H4 (cell line): ENCODE measurements around the gene JARID2. TPM values are rescaled to one million over a fixed set of nuclear protein-coding genes. Genes with fewer than 3 reads are reported as not detected.

Experiments used
- DNase-seq: peaks from one replicate; pipeline ENCODE4 v3.0.0-alpha.2; 2015; ENCODE audit warnings: low spot score
- total RNA-seq: library from RNA; depleted of rRNA; stranded (reverse); fragments of >200 nt; shearing (Covaris generic); gene quantifications from 2 replicates; pipeline ENCODE4 v1.2.3, GENCODE V29; 2014

Gene JARID2
- total RNA-seq, 1 experiment from 2014 or later = 6.0 TPM

DNA sequence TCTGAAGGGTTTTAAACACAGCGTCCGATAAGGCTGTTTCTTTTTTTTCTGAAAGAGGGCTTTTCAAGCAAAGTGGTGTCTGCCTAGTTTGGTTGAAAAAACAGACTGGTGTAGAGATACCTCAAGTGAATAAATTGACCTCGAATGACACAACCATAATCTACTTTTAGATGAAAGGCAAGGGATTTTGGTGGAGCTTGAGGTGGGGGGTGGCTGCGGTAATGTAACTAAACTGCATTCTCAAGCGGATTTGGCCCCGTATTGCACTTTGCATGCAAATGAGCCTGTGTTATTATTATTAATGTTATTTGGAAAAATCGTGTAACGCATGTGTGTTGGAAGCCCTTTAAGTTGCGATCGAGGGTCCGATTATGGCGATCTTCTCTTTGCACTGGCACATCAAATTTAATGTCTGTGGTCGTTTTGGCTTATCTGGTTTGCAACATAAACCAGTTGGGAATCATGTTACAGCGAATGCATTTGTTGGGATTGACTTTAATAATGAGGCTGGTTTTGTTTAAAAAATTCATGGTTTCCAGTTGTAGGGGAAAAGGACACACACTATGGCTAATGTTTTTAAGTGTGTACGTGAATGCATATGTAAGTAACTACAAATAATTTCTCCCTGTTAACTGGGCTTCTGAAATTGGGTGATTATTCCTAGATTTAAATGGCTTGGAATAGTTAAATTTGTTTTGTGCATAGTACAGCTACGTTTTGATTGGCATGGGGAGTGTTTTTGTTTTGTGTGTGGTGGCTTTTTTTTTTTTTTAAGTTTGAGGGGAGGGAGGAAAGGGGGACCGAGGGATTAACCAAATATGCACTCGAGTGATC lies 1.0 kb downstream of the JARID2 start:
- no peak for DNase-seq

DNA sequence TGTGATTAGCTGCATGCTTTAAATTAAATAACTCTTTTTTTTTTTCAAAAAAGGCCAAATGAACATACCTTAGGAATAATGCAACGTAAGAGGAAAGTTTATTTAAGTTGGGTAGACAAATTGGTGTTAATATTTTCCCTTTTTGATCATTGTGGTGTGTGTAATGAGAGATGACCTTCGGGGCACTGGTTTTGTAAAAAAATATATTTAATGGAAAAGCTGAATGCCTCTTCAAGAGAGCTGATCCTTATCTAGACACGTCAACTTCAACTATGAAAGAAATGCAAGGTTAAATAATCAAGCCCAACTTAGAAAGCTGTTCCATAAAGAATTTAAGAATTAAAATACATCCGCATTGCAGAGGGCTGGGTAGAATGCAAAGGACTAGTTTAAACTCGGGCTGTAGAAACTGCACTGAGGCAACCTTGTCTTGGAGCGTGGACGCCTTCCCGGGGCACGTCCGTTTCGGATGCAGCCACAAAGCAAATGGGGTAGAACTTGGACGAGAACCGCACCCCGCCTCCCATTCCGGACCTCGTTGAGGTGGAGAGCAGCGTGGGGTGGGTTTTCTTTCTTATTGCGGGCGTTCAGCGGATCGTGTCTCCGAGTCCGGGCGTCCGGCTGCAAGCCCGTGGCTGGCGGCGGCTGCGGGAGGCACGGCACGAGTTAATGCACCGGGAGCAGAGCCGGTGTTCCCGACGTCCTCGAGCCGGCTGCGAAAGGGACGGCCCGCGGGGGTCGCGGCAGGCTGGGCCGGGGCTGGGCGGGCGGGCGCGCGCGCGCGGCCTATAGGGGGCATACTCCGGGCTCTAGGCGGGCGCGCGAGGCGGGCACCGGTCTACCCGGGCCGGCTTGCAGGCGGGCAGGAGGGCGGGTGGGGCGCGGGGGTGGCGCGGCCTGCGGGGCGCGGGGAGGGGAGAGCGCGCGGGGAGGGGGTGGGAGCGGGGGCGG lies 1.9 kb downstream of the JARID2 start:
- peak; percentile 24 for DNase-seq

DNA sequence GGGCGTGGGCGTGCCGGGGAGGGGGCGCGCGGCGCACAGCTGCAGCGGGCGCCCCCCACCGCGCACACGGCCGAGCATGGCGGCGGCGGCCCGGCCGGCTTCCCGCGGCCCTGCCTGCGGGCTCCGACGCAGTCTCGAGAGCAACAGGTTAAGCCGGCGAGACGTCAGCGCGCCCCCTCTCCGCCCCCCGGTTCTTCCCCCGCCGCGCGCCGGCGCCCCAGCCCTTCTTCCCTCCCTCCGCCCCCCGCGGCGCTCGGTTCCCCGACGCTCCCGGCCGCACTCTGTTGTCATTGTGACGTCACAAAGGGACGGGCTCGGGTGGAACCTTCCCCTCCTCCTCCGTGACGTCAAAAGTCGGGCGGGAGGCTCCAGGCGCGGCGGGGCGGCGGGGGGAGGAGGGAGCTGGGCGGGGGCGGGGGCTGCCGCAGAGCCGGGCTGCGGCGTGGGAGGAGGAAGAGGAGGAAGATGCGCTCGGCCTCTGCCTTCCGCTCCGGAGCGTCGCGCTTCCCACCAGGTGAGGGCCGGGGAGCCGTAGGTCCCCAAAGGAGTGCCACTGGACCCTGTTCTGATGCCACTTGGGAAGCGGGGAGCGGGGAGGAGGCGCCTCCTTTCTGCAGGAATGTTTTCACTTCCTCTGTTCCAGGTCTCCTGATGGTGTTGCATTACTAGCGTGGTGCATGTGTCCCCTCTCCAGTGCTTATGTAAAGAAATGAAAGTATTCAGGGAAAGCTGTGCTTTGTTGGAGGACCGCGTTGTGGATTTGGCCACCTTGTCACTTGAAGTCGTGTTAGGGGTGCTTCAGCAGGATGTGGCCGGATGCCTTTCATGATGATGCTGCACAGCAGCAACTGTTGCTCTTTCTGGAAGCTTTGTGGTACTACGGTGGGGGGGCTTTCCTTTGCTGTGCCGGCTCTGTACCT lies 2.8 kb downstream of the JARID2 start:
- DNase-seq = peak; percentile 96

DNA sequence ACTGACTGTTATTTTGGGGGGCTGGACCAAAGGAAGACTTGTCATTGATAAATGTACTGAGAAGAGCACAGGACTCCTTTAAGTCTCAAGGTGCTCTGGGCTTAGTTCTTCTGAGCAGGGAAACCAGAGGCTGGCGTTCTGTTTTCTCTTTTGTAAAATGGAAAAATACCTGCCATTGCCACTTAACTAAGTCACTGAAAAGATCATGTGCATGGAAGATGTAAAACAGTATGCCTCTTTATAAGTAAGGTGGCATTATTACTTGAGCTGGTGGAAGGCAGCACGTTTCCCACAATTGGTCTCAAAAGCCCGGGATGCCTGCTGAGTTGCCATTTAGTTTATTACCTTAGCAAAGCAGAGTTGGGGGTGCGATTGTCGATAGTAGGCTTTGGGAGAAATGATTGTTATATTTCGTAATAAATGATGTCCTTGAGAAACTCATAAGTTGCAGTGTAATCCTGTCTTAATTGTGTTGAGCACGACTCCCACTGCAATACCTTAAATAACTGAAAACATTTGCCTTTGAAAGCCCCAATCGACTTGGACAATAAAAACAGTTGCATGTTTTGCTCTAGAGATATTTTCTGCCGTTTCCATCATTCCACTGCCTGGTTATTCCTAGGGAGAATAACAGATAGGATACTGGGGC lies 3.6 kb downstream of the JARID2 start:
- DNase-seq = no peak

DNA sequence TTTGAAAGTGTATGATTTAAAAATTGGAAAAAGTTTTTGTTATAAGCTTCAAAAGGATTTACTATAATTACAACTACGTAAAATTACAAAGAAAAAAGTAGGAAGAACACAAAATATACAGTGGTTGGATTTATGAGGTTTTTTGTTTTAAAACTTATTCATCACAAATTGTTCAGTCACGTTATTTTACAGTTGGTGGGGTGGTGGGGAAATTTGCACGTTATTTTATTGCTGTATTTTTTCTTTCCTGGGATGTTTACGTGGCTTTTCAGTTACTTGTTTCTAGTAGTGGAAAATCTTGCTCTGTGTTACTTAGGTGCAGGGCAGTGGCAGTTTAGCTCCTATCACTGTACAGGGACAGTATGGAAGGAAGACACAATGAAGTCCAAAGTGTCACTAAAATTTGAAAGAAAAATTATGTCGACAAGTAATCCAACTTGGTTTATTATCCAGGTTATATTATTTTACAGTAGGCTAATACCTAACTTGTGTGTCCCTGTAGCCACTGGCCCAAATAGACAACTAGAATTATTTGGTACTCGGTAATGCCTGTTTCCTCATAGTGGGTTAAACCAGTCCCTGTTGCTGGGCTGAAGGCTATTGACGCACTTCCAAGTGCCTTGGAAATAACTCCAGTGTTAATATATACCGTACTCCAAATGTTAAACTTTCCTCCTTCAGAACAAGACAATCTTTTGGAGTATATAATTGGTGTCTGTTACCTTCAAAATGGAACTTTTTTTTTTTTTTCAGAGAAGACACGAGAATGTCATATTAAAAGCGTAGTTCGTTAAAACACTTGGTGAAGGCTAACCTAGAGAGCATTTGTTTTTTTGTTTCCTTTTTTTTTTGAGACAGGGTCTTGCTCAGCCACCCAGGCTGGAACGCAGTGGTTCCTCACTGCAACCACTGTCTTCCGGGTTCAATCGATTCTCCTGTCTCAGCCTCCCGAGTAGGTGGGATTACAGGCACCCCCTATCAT lies 4.6 kb downstream of the JARID2 start:
- DNase-seq = no peak

DNA sequence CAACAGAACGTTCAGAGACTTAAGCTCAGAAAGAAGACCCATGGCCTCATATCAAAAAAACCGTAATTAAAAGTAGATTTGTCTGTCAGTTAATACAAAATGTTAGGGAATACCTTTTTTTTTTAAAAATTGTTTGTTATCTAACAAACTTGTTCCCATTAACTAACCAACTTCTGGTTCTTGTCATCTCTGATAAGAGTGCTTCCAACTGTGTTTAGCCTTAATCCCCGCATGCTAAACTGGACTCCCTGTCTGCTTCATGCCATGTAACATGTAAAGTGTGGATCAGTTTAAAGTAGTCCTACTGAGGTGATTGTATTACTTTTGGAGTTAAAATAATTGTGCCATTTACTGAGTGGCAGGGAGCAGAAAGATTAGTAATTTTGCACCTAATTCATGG lies 6.3 kb downstream of the JARID2 start:
- no peak for DNase-seq

DNA sequence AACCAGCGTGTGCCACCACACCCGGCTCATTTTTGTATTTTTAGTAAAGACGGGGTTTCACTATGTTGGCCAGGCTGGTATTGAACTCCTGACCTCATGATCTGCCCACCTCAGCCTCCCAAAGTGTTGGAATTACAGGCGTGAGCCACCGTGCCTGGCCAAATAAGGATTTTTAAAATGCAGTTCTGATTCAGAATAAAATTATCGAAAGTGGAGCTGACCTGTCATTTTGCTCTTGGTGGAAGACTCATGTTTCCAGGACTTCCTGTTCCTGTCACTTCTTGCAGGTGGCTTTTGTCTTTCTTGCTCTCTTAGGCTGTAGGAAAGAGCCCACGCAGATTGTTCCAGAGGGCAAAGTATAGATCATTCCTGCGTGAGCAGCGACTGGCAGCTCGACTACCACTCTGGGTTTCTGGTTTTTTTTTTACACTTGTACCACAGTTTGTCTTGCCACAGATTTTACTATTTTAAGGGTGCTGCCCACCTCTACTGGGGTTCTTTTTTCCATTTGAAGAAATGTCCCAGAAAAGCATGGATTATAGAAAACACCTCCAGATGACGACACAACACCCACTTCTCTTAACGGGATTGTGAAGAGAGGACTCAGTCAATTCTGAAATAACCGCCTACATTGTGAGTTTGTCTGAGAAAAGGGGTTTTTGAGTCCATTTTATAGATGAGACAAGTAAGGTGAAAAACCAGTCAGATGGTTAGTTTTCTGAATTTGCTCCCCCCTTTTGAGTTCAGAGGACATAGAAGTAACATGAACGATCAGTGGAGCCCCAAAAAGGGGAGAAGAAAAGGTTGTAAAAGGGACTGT lies 7.5 kb downstream of the JARID2 start:
- DNase-seq = no peak

DNA sequence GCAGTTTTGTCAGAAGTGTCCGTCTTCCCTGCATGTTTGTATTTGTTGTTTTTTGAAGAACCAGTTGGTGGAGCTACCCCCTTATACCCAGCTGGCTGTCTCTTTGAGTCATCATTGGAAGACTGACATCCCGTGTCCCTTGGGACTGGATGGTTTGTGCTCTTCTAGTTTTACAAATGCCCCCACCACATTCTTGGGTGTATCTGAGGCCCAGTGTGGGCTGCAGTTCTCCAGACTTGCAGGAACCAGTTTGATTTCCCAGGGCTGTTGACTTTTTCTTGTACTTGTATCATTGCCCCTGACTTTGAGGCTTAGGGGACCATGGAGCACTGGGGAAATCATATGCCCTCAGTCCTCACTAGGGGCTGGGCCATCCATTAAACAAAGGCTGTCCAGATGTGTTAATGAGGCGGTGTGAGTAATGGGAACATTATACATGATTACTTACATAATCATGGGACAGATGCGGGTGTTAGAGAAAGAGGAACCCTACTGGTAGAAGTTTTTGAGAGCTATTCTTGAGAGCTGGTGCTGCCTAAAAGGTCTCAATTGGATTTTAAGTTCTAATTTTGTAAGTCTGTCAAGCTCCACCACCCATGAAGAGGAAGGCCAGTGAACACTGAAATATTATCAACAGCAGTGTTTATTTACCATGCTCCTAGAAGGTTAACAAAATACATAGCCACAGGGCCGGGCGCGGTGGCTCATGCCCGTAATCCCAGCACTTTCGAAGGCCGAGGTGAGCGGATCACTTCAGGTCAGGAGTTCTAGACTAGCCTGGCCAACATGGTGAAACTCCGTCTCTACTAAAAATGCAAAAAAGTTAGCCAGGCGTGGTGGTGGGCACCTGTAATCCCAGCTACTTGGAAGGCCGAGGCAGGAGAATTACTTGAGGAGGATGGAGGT lies 8.5 kb downstream of the JARID2 start:
- DNase-seq = peak; percentile 14

DNA sequence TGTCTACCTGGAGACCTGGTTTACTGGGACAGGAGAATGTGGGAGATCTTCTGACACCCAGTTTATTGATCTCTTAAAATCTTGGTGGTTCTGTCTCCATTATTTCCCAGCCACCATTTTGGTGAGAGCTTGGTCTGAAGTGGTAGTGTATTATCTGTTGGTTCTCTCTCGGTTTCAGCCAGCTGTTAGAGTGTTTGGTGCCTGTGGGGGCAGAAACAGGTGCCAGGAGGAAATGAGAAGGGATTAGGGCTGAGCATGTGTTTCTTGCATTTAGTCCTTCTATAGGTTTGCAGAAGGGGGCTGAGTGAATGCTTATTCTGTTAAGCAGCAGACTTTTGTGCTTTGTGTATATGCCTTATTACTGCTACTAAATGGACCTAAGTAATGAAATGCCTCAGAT lies 9.6 kb downstream of the JARID2 start:
- DNase-seq = no peak

DNA sequence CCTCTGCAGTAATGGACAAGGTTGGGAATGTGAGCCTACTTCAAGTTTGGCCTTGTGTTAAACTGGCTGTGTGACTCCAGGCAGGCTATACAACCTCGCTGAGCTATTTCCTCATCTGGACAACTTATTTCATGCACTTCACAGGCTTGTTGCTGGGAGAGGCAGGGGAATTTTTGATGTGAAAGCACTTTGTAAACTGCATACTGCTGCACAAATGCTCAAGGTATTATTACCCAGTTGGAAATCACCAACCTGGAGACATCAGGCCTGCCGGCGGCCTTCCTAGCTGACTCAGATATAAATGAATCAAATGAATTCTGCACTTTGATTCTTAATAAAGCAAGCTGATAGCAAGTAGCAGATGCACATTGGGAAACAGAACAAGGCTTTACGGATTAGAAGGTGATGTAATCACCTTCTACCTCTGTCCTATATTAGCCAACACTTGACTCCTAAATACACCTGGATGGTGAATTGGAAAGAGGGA lies 10.1 kb downstream of the JARID2 start:
- no peak for DNase-seq

DNA sequence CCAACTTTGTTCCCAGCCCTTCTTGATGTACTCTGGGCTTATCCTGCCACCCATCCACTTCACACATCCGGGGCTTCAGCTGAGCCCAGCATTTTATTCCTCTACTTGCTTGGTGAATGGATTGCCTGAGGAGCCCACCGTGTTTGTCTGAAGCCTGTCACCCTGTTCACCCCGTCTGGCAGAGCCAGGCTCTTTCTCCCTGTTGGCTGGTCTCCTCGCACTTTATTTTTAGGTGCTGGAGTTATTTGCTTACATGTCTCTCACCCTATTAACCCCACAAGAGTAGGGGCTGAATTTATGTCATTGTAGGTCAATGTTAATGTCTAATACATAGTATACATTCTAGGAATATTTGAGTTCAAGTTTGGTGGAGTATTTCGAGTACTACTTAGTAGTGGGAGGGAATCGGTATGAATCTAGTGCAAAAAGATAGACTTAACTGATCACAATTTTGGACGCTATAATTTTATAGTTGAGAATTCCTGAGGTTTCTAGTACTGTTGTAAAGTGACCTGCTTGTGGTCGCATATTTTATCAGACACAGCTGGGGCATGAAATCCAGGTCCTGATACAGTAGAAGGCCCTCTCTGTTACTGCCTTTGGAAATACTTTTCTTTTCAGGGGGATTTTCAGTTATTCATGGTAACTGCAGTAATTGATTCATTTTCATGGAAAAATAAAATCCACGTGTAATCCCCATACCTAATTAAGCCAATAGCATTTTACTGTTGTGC lies 10.8 kb downstream of the JARID2 start:
- DNase-seq = no peak

DNA sequence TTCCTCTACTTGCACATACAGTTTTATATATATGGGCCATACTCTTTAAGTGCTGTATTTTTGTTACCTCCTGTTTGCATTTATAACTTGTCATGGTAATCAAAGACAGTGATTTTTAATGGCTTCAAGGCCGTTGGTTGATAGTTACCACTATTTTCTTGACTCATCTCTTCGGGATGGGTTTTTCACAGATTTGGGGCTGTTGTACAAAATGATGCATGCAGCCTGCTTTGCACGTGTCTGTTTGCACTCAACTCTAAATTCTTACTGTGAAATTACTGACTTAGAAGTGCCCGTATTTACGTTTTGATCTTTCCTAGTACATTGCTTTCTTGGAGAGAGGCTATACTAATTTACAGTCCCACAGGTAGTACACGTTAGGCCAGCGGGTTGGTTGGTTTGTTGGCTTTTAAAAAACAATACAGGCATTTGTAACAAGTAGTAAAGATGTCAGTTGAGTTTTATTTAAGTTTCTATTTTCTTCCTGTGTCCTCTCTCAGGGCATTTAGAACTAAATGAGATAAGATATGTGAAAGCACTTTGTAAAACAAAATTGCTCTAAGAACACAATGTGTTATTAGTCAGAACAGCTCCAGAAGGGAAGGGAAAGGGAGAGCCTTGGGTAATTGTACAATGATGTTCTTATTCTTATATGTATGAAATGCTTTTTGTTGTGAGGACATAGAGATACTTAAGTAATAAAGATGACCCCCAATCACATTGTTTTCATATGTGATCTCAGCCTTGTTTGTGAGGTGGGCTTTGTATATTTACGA lies 11.7 kb downstream of the JARID2 start:
- no peak for DNase-seq

DNA sequence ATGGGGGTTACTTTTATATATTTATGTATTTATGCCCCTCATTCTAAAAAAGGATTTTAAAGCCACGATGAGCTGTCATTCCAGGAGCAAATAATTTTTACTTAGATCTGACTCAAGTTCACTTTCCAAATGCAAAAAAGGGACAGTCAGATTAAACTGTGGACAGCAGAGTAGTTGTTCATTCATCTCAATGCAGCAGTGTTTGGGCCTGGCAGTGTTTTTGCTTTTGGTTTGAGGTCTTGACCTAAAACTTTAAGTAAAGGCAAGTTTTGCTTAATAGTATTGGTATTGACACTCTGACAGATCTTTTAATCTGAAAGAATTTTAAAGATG lies 13.9 kb downstream of the JARID2 start:
- no peak for DNase-seq

DNA sequence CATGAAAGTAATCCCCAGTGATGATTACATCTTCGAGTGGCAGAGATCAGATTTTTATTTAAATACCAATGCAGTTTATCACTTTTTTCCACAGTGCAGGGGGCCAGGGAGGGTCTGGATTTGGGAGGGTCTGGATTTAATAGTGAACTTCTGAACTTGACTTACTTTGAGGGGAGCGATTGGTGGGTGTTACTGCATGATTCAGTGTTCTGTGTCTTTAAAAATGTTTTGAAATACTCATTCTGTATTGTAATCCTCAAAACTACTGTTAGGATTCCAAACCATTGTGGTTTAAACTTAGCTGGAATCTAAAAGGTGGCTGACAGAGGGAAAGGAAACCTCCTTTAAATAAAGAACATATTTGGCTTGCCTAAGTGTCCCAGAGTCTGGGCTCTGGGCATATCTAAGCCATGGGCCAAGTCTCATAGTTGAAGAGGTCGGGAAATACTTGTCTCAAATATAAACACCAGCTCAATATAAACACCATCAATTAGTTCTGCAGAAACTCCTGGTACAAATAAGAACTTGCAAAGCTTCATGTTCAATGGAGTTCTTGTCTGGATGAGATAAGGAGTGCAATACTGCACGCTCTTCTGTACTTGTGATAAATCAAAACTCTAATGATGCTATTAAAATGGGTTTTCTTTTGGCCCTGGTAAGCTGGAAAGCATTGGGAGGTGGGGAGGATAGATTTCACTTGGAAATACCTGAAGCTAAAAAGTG lies 14.4 kb downstream of the JARID2 start:
- DNase-seq = peak; percentile 76

DNA sequence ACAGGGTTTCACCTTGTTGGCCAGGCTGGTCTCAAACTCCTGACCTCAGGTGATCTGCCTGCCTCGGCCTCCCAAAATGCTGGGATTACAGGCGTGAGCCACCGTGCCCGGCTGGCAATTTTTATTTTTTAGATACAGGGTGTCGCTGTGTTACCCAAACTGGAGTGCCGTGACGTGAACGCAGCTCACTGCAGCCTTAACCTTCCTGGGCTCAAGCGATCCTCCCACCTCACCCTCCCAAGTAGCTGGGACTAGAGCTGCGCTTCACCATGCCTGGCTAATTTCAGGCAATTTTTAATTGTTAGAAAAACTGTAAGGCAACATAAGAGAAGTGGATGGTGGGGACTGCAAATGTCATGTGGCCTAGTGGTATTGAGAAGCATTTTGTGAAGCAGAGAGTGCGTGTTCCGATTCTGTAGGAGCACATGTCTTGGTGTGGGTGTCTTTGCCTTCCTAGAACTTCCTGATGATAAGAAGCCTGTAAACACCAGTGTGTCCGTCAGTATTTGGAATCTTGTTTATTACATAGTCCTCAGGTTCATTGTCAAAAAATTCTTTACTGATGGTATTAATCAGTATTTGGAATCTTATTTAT lies 18.0 kb downstream of the JARID2 start:
- no peak for DNase-seq
